H4 (cell line): ENCODE data around the gene MAB21L4. TPM values are rescaled to one million over a fixed set of nuclear protein-coding genes. Genes with fewer than 3 reads are reported as not detected.

Source experiments
- DNase-seq: peaks from one replicate; pipeline ENCODE4 v3.0.0-alpha.2; 2015; ENCODE audit warnings: low spot score
- total RNA-seq: library from RNA; depleted of rRNA; stranded (reverse); fragments of >200 nt; shearing (Covaris generic); gene quantifications from 2 replicates; pipeline ENCODE4 v1.2.3, GENCODE V29; 2014

The MAB21L4 gene
- total RNA-seq, 1 experiment from 2014 or later, result not detected

GRCh38 chr2:240911641-240912265 is 15.8 kb upstream of the MAB21L4 start:
- peak; percentile 58 for DNase-seq

- no peak for DNase-seq
Measured at GRCh38 chr2:240909216-240909974, 13.4 kb upstream of the MAB21L4 start.

GRCh38 chr2:240906911-240907590 is 11.1 kb upstream of the MAB21L4 start:
- no peak for DNase-seq

GRCh38 chr2:240906141-240906910 is 10.4 kb upstream of the MAB21L4 start, which contains the start of gene CROCC2:
CROCC2 (plus strand) TSS chr2:240906336; CDS start chr2:240906514, 178 bp downstream.
- no peak for DNase-seq

- no peak for DNase-seq
Measured at GRCh38 chr2:240905176-240905781, 9.3 kb upstream of the MAB21L4 start.

GRCh38 chr2:240904216-240905175 is 8.5 kb upstream of the MAB21L4 start:
- DNase-seq, result no peak

GRCh38 chr2:240903191-240904060 is 7.5 kb upstream of the MAB21L4 start:
- no peak for DNase-seq

- DNase-seq, result no peak
Measured at GRCh38 chr2:240902615-240903041, 6.7 kb upstream of the MAB21L4 start.

- DNase-seq, result no peak
Measured at GRCh38 chr2:240901986-240902614, 6.1 kb upstream of the MAB21L4 start.

- no peak for DNase-seq
Measured at GRCh38 chr2:240900141-240900860, 4.3 kb upstream of the MAB21L4 start.

- no peak for DNase-seq
Measured at GRCh38 chr2:240899468-240899865, 3.5 kb upstream of the MAB21L4 start.

GRCh38 chr2:240898731-240899467 is 2.9 kb upstream of the MAB21L4 start:
- DNase-seq, result no peak

- DNase-seq, result no peak
Measured at GRCh38 chr2:240898108-240898730, 2.3 kb upstream of the MAB21L4 start.

- no peak for DNase-seq
Measured at GRCh38 chr2:240896871-240897692, 1.1 kb upstream of the MAB21L4 start.

- no peak for DNase-seq
Measured at GRCh38 chr2:240896394-240896793, 438 bp upstream of the MAB21L4 start.
